Measurements from ENCODE around the gene LYSET. TPM values are rescaled to one million over a fixed set of nuclear protein-coding genes. Genes with fewer than 3 reads are reported as not detected.

Gene LYSET
- total and polyA plus RNA-seq, 2 of the 4 experiments (the other 2 are of a cell fraction), result 6.3 to 10.2 TPM

DNA sequence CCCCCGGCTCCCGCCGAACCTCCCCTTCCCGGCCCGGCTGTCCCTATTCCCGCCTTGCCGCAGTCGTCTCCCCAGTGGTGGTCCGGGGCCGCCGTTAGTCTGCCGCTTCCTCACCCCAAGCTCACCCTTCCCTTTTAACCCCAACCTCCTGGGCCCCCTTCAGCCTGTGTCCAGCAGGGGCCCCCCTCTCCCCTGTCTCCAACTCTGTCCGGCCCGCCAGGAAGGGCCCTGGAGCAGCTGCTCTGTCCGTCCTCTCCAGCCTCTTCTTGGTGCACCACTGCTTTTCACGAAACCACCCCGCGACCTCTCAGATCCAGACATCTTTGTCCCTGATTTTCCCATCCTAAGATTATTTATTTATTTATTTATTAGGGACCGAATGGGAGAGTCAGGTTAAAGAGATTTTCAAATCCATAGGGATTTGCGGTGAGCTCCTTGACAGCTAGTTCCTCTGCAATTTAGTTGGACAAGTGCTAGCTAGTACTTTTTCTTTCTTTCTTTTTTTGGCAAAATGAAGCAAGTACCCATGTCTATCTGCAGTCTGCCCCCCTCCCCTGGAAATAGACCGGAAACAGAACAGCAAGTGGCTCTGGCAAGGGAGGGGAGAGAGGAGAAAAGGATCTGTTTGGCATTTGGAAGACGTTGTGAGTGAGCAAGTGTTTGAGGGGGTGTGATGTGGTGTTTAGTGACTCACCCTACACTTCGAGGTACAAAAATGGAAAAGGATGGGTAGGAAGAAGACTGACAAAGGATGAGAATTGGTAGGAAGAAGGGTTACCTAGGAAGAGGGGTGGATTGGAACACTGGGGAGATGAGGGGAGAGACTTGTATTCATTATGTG, 22.6 kb downstream of the LYSET start:
- no peaks in the 10 kb centered on the region for H4K20me1 ChIP-seq (ENCODE audit: insufficient read depth, low read length)
- whole genome bisulfite sequencing, 2 experiments (ENCODE audit: extremely low coverage in 2 of 2, insufficient read length in 1 of 2), result 0% methylated on average over 7 of the region's 23 CpGs; no CpG with 5 or more reads in 1 of the 2 experiments
- H3K23ac ChIP-seq (ENCODE audit: low read depth, low read length), result peak overlapping the region; percentile 28; the same call in 1 of the 2 replicates
- peak; percentile 56 for TF ChIP-seq CTCF (conservative IDR thresholded peaks at IDR 0.05; ENCODE audit: low read depth, low read length)
- TF ChIP-seq BHLHE40 (IDR thresholded peaks at IDR 0.05; ENCODE audit: low read depth, low read length), result no peak
- no peak for TF ChIP-seq MAFK (IDR thresholded peaks at IDR 0.05; ENCODE audit: low read depth, low read length)
- peak; percentile 55 for TF ChIP-seq RAD21 (IDR thresholded peaks at IDR 0.05; ENCODE audit: low read length)
- TF ChIP-seq MAZ (IDR thresholded peaks at IDR 0.05; ENCODE audit: borderline replicate concordance, low read depth, low read length), result peak; percentile 13; the same call in 1 of the 2 replicates
- TF ChIP-seq SMC3 (IDR thresholded peaks at IDR 0.05; ENCODE audit: low read depth, low read length), result peak; percentile 47
- no peak for TF ChIP-seq RFX5 (IDR thresholded peaks at IDR 0.05; ENCODE audit: low read depth, low read length)
- TF ChIP-seq FOS (IDR thresholded peaks at IDR 0.05; ENCODE audit: low read depth, low read length), result 0 out of 2 replicates have a peak, but pooled peaks have one; percentile 45
- TF ChIP-seq RCOR1 (IDR thresholded peaks at IDR 0.05; ENCODE audit: insufficient replicate concordance, low read length), result peak; percentile 47
- no peaks in the 10 kb centered on the region for H3K27me3 ChIP-seq (ENCODE audit: control insufficient read depth, insufficient read depth, low read length)
- peak overlapping the region; percentile 47 for H3K9ac ChIP-seq (ENCODE audit: low read depth, low read length)
- H3K9me1 ChIP-seq (ENCODE audit: insufficient read depth, low read length), result no peaks in the 10 kb centered on the region; the same call in 1 of the 2 replicates
- H3K9me3 ChIP-seq (ENCODE audit: control insufficient read depth, insufficient read depth, low read length), result no peaks in the 10 kb centered on the region
- H3K79me1 ChIP-seq (ENCODE audit: low read depth in 1 of 2, low read length in 2 of 2), result peaks cover 13 to 34% of the 10 kb centered on the region in 2 experiments
- peak overlapping the region; percentile 92 for H2AK9ac ChIP-seq (replicated peaks; ENCODE audit: low read depth, low read length, poor library complexity)
- H3K36me3 ChIP-seq (ENCODE audit: control insufficient read depth, insufficient read depth, low read length), result peaks cover 2% of the 10 kb centered on the region; the same call in 1 of the 2 replicates
- peak overlapping the region; percentile 44 for H3K56ac ChIP-seq (ENCODE audit: extremely low read depth, insufficient read depth, low read length)
- H4K8ac ChIP-seq (ENCODE audit: low read depth in 2 of 2, low read length in 2 of 2), result peak overlapping the region in 1 of 2 experiments; percentile 10; a peak in 2 of 4 replicates
- no peak overlapping the region for H4K91ac ChIP-seq (ENCODE audit: insufficient read depth, low read depth, low read length)
- dilution Hi-C loops (cut with HindIII; ENCODE audit: low sequenced_read_pairs, unreplicated experiment), result no loop called here
- H2BK15ac ChIP-seq (ENCODE audit: low read depth, low read length), result no peak overlapping the region
- DNase-seq (peak; percentile 64), ATAC-seq (ENCODE audit: low read depth) (peak; percentile 76)
- intact Hi-C loops (cut with micrococcal nuclease), result loop anchor here (1.0 kb wide), 4 partner anchors 126 to 686 kb away; partner anchors contain the start of gene BTBD7
- H3K4ac ChIP-seq (ENCODE audit: low read depth, low read length), result no peak overlapping the region; the same call in 1 of the 2 replicates
- ChIA-PET CTCF (interaction anchor here (0.6 to 1.7 kb wide), 6 partner anchors 18 to 337 kb away, joined by 3 to 5 read pairs (median 3); no protein-coding TSS in a partner anchor), POLR2A (ENCODE audit: unreplicated experiment) (no interaction called here)
- H3K4me3 ChIP-seq (ENCODE audit: insufficient read depth, low read depth, low read length), result peak overlapping the region; percentile 88
- H4K5ac ChIP-seq (ENCODE audit: low read depth, low read length), result no peak overlapping the region
- H3K18ac ChIP-seq (ENCODE audit: low read depth, low read length), result no peak overlapping the region
- H3K4me1 ChIP-seq (ENCODE audit: control insufficient read depth, insufficient read depth, low read length), result peaks cover 2% of the 10 kb centered on the region; the same call in 1 of the 2 replicates
- in situ Hi-C loops (cut with MboI; ENCODE audit: low sequenced_read_pairs), result no loop called here
- H2AK5ac ChIP-seq (ENCODE audit: low read depth, low read length), result no peak overlapping the region
- H3K14ac ChIP-seq (replicated peaks; ENCODE audit: low read depth, low read length), result no peak overlapping the region; the same call in 1 of the 2 replicates
- no TSS peak for BruUV-seq (replicated peaks)
- peak overlapping the region; percentile 37 for H2BK5ac ChIP-seq (ENCODE audit: low read depth, low read length, poor library complexity, severe bottlenecking)
- peak overlapping the region; percentile 100 for H2AFZ ChIP-seq (replicated peaks; ENCODE audit: low read length, poor library complexity)
- peak overlapping the region; percentile 38; the same call in 1 of the 2 replicates for H3K27ac ChIP-seq (ENCODE audit: insufficient read depth, low read length)
- peak overlapping the region; percentile 6; the same call in 1 of the 2 replicates for H2BK120ac ChIP-seq (ENCODE audit: low read depth, low read length)
- H3K4me2 ChIP-seq (ENCODE audit: low read depth, low read length), result peak overlapping the region; percentile 86
- no peak overlapping the region for H2BK20ac ChIP-seq (ENCODE audit: low read depth, low read length)

Data from IMR-90 (cell line).